ENCODE data around the gene PAGE2.

GRCh38 chrX:55039471-55039870 is 49.3 kb upstream of the PAGE2 start:
- TF ChIP-seq, protein P1, sequence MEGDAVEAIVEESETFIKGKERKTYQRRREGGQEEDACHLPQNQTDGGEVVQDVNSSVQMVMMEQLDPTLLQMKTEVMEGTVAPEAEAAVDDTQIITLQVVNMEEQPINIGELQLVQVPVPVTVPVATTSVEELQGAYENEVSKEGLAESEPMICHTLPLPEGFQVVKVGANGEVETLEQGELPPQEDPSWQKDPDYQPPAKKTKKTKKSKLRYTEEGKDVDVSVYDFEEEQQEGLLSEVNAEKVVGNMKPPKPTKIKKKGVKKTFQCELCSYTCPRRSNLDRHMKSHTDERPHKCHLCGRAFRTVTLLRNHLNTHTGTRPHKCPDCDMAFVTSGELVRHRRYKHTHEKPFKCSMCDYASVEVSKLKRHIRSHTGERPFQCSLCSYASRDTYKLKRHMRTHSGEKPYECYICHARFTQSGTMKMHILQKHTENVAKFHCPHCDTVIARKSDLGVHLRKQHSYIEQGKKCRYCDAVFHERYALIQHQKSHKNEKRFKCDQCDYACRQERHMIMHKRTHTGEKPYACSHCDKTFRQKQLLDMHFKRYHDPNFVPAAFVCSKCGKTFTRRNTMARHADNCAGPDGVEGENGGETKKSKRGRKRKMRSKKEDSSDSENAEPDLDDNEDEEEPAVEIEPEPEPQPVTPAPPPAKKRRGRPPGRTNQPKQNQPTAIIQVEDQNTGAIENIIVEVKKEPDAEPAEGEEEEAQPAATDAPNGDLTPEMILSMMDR (IDR thresholded peaks at IDR 0.05) = no peak
- no peak for TF ChIP-seq POLR2A (IDR thresholded peaks at IDR 0.05)

Data from transverse colon (tissue), 3 donors.